HEK293 (cell line): ENCODE data around the gene GAS2L3.

Source experiments
- CTCF ChIA-PET: fragments of 350-600 bp; formaldehyde crosslinking; extraction: SDS; loops from one replicate; lab custom pipeline; 2021; ENCODE audit warnings: antibody characterized with exemption; lab: Yijun Ruan, JAX
- POLR2A ChIA-PET: fragments of 300-600 bp; formaldehyde crosslinking; extraction: SDS; loops from one replicate; lab custom pipeline; 2020; ENCODE audit warnings: antibody characterized with exemption, inconsistent platforms; lab: Yijun Ruan, JAX
- H3K27ac ChIP-seq: fragments of 200-500 bp; sonication (Bioruptor generic); 2 replicates; pipeline ENCODE4 v1.5.1; 2014; ENCODE audit warnings: low read depth, low read length, control low read depth, inconsistent platforms; ENCODE audit errors: extremely low read depth
- H3K36me3 ChIP-seq, 2 experiments: fragments of 200-500 bp in 1 of 2; sonication (Bioruptor generic) in 1 of 2; 1 replicate in 1 of 2; 2 replicates in 1 of 2; pipeline ENCODE4 v1.5.1; 2014 to 2017; ENCODE audit warnings: inconsistent platforms in 2 of 2, low read length in 2 of 2; ENCODE audit not compliant: control insufficient read depth in 2 of 2, insufficient read depth in 1 of 2
- H3K4me1 ChIP-seq: fragments of 200-500 bp; sonication (Bioruptor generic); 2 replicates; pipeline ENCODE4 v1.5.1; 2014; ENCODE audit warnings: mild to moderate bottlenecking, low read length, inconsistent platforms; ENCODE audit not compliant: control insufficient read depth, insufficient read depth
- H3K4me3 ChIP-seq: 2 replicates; pipeline ENCODE4 v1.5.1; 2011; ENCODE audit warnings: low read depth, mild to moderate bottlenecking, control low read depth, low read length, moderate library complexity
- H3K9me3 ChIP-seq: fragments of 200-500 bp; sonication (Bioruptor generic); 2 replicates; pipeline ENCODE4 v1.5.1; 2014; ENCODE audit warnings: low read depth, low read length, inconsistent platforms; ENCODE audit not compliant: control insufficient read depth, insufficient read depth
- EGR2 ChIP-seq: fragments of 450-650 bp; formaldehyde crosslinking; IDR thresholded peaks from 2 replicates; pipeline ENCODE4 v1.5.1; 2016; ENCODE audit warnings: low read depth, missing biosample characterization, missing genetic modification characterization
- KLF1 ChIP-seq: fragments of 450-650 bp; formaldehyde crosslinking; IDR thresholded peaks from 2 replicates; pipeline ENCODE4 v1.5.1; 2016; ENCODE audit warnings: missing biosample characterization, missing genetic modification characterization
- KLF16 ChIP-seq: fragments of 450-650 bp; formaldehyde crosslinking; IDR thresholded peaks from 2 replicates; pipeline ENCODE4 v1.5.1; 2017; ENCODE audit warnings: missing biosample characterization, missing genetic modification characterization
- KLF9 ChIP-seq: fragments of 450-650 bp; formaldehyde crosslinking; IDR thresholded peaks from 2 replicates; pipeline ENCODE4 v1.5.1; 2016; ENCODE audit warnings: missing biosample characterization, missing genetic modification characterization, low read depth
- OVOL3 ChIP-seq: fragments of 450-650 bp; formaldehyde crosslinking; IDR thresholded peaks from 2 replicates; pipeline ENCODE4 v1.5.1; 2016; ENCODE audit warnings: missing biosample characterization, missing genetic modification characterization
- PRDM1 ChIP-seq: fragments of 450-650 bp; formaldehyde crosslinking; IDR thresholded peaks from 2 replicates; pipeline ENCODE4; 2016; ENCODE audit warnings: missing biosample characterization, missing genetic modification characterization
- SCRT2 ChIP-seq: fragments of 450-650 bp; formaldehyde crosslinking; IDR thresholded peaks from 2 replicates; pipeline ENCODE4 v1.5.1; 2016; ENCODE audit warnings: missing biosample characterization, missing genetic modification characterization
- SP3 ChIP-seq: fragments of 450-650 bp; formaldehyde crosslinking; IDR thresholded peaks from 2 replicates; pipeline ENCODE4 v1.5.1; 2016; ENCODE audit warnings: missing biosample characterization, missing genetic modification characterization
- SP7 ChIP-seq: fragments of 450-650 bp; formaldehyde crosslinking; IDR thresholded peaks from 2 replicates; pipeline ENCODE4 v1.5.1; 2016; ENCODE audit warnings: missing biosample characterization, missing genetic modification characterization
- TCF7L2 ChIP-seq: IDR thresholded peaks from 2 replicates; pipeline ENCODE4 v1.6.1; 2011; ENCODE audit warnings: low read depth, mild to moderate bottlenecking, inconsistent platforms, low read length, moderate library complexity, borderline replicate concordance
- ZBTB1 ChIP-seq: fragments of 450-650 bp; formaldehyde crosslinking; IDR thresholded peaks from 2 replicates; pipeline ENCODE4 v1.5.1; 2016; ENCODE audit warnings: missing biosample characterization, missing genetic modification characterization
- ZBTB10 ChIP-seq: fragments of 450-650 bp; formaldehyde crosslinking; IDR thresholded peaks from 2 replicates; pipeline ENCODE4 v1.5.1; 2016; ENCODE audit warnings: missing biosample characterization, missing genetic modification characterization
- ZBTB11 ChIP-seq: fragments of 450-650 bp; formaldehyde crosslinking; conservative IDR thresholded peaks from 2 replicates; pipeline ENCODE4 v1.5.1; 2016; ENCODE audit warnings: low read depth, missing biosample characterization, missing genetic modification characterization
- ZBTB21 ChIP-seq: fragments of 450-650 bp; formaldehyde crosslinking; IDR thresholded peaks from 2 replicates; pipeline ENCODE4 v1.5.1; 2017; ENCODE audit warnings: missing biosample characterization, missing genetic modification characterization
- ZNF157 ChIP-seq: fragments of 450-650 bp; formaldehyde crosslinking; IDR thresholded peaks from 2 replicates; pipeline ENCODE4 v1.5.1; 2016; ENCODE audit warnings: missing biosample characterization, missing genetic modification characterization
- ZNF221 ChIP-seq: fragments of 450-650 bp; formaldehyde crosslinking; IDR thresholded peaks from 2 replicates; pipeline ENCODE4 v1.5.1; 2017; ENCODE audit warnings: missing biosample characterization, missing genetic modification characterization, borderline replicate concordance
- ZNF223 ChIP-seq: fragments of 450-650 bp; formaldehyde crosslinking; IDR thresholded peaks from 2 replicates; pipeline ENCODE4 v1.5.1; 2016; ENCODE audit warnings: missing biosample characterization, missing genetic modification characterization
- ZNF341 ChIP-seq: fragments of 450-650 bp; formaldehyde crosslinking; IDR thresholded peaks from 2 replicates; pipeline ENCODE4; 2016; ENCODE audit warnings: low read depth, missing biosample characterization, missing genetic modification characterization
- ZNF394 ChIP-seq: fragments of 450-650 bp; formaldehyde crosslinking; IDR thresholded peaks from 2 replicates; pipeline ENCODE4 v1.5.1; 2016; ENCODE audit warnings: missing biosample characterization, missing genetic modification characterization, mild to moderate bottlenecking, moderate library complexity, borderline replicate concordance
- ZNF398 ChIP-seq: fragments of 450-650 bp; formaldehyde crosslinking; IDR thresholded peaks from 2 replicates; pipeline ENCODE4 v1.5.1; 2017; ENCODE audit warnings: missing biosample characterization, missing genetic modification characterization
- ZNF426 ChIP-seq: fragments of 450-650 bp; formaldehyde crosslinking; IDR thresholded peaks from 2 replicates; pipeline ENCODE4 v1.5.1; 2017; ENCODE audit warnings: missing biosample characterization, missing genetic modification characterization, mild to moderate bottlenecking, inconsistent platforms, moderate library complexity
- ZNF621 ChIP-seq: fragments of 450-650 bp; formaldehyde crosslinking; IDR thresholded peaks from 2 replicates; pipeline ENCODE4 v1.5.1; 2017; ENCODE audit warnings: missing biosample characterization, missing genetic modification characterization
- ZNF664 ChIP-seq: fragments of 450-650 bp; formaldehyde crosslinking; IDR thresholded peaks from 2 replicates; pipeline ENCODE4 v1.5.1; 2016; ENCODE audit warnings: missing biosample characterization, missing genetic modification characterization
- ZSCAN5A ChIP-seq: fragments of 450-650 bp; formaldehyde crosslinking; IDR thresholded peaks from 2 replicates; pipeline ENCODE4 v1.5.1; 2016; ENCODE audit warnings: missing biosample characterization, missing genetic modification characterization

Gene GAS2L3

GRCh38 chr12:100574187-100575074, 947 bp downstream of the GAS2L3 start (continued):
- TF ChIP-seq ZBTB21 (no peak), ZNF223 (no peak), ZBTB1 (no peak), ZNF221 (tag by site-specific recombination) (no peak), SP7 (tag by site-specific recombination) (peak; percentile 67; the same call in 1 of the 2 replicates), KLF1 (tag by site-specific recombination) (peak; percentile 39; the same call in 1 of the 2 replicates), SP3 (tag by site-specific recombination) (peak; percentile 25), TCF7L2 (no peak), EGR2 (peak; percentile 83), KLF9 (no peak), ZNF157 (tag by site-specific recombination) (no peak), ZBTB11 (tag by site-specific recombination) (0 out of 2 replicates have a peak, but pooled peaks have one; percentile 18), PRDM1 (tag by site-specific recombination) (peak; percentile 73), ZNF426 (tag by site-specific recombination) (no peak), ZNF394 (tag by site-specific recombination) (peak; percentile 61), ZNF341 (tag by site-specific recombination) (peak; percentile 43; the same call in 1 of the 2 replicates), SCRT2 (tag by site-specific recombination) (peak; percentile 68; the same call in 1 of the 2 replicates)
- TF ChIP-seq, all 188 proteins: peak for 21

DNA sequence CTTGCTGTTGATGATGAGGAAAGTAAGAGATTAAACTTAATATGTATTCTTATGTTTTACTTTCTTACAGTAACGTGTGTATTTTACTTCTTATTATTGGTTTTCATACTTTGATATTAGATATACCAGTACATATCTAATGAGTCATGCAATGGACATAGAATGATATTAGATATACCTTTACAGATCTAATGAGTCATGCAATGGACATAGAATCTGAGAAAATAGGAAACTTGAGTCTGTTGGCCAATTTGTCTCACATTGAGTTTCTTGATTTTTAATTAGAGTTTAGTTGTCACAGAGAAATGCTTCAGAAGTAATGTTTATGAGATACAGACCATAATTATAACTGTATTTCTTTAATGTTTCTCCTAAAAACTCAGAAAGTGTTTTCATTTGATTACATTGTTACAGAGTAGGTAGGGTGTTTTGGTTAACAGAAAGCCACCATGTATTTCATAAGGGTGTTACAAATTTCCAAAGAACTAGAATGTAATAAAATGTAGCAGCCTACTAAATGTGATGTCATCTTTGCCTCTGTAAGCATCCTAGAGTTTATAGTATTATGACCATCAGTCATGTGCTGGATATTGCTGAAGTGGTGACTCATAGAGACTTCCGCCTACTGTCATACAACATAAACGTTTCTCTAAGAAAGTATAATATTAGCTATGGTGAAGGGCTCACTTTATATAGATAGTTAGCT, 3.0 kb downstream of the GAS2L3 start:
- CTCF ChIA-PET: interaction anchor here (0.7 kb wide), 1 partner anchor 171 kb away, joined by 3 read pairs; no protein-coding TSS in a partner anchor
- TF ChIP-seq ZNF664 (tag by site-specific recombination): no peak
- TF ChIP-seq ZBTB21: peak; percentile 88
- TF ChIP-seq KLF16: no peak
- no peak for TF ChIP-seq ZNF621
- TF ChIP-seq ZBTB10 (tag by site-specific recombination): no peak
- TF ChIP-seq ZSCAN5A: no peak
- TF ChIP-seq ZNF398 (tag by site-specific recombination): no peak
- no peak for TF ChIP-seq ZNF221 (tag by site-specific recombination)
- no peak for TF ChIP-seq OVOL3 (tag by site-specific recombination)

More for the DNA sequence above, 3.0 kb downstream of the GAS2L3 start:
- H3K9me3 ChIP-seq: no peaks in the 10 kb centered on the region
- POLR2A ChIA-PET: no interaction called here
- no peak overlapping the region for H3K27ac ChIP-seq
- peaks cover 15% of the 10 kb centered on the region; the same call in 1 of the 2 replicates for H3K4me1 ChIP-seq
- no peak overlapping the region for H3K4me3 ChIP-seq
- H3K36me3 ChIP-seq: peaks cover 0 to 8% of the 10 kb centered on the region in 2 experiments; a peak in 2 of 3 replicates
